Measurements from ENCODE around the gene TANGO6.

The TANGO6 gene

DNA sequence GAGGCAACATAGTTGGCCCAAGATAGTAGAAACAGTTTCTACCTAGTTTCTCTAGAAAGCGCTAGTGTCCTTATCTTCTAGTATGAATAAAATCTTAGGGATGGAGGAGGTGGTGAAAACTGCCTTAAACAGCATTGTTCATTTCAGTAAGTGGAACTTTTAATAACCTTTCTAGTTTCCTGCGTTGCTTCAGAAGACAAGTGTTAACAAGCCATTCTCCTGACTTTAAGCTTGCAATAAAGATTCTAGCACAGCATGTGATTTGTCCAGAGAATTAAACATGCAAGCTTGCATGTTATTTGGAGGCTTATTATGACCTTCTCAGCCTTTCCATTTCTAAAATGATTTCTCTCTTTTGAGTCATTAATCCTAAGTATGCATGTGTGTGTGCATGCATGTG lies 72.3 kb downstream of the TANGO6 start:
- DNase-seq = no peak

DNA sequence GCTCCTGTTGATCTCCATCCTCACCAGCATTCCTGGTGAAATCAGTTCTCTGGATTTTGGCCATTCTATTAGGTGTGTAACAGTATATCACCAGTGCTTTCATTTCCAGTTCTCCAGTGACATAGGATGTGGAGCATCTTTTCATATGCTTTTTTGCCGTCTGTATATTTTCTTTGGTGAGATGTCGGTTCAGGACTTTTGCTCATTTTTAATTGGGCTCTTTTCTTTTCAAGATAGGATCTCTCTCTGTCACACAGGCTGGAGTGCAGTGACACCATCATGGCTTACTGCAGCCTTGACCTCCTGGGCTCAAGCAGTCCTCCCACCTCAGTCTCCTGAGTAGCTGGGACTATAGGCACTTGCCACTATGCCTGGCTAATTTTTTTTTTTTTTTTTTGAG lies 74.2 kb downstream of the TANGO6 start:
- DNase-seq = no peak

DNA sequence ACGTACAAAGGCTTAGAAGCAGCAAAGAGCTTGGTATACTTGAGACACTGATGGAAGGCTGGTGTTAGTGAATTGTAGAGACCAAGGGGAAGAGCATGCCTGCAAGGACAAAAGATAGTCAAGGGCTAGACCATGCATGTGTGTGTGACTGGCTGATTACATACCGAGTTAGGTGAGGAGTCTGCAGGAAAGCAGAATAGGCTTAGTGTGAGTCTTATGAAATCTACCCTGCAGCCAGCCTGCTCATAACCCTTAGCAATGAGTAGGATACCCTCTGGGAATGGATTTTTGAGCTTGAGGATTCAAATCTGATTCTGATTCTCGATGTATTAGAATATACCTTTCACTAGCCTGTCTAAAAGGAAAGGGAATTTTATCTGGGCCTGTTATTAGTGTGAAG lies 77.0 kb downstream of the TANGO6 start:
- no peak for DNase-seq

DNA sequence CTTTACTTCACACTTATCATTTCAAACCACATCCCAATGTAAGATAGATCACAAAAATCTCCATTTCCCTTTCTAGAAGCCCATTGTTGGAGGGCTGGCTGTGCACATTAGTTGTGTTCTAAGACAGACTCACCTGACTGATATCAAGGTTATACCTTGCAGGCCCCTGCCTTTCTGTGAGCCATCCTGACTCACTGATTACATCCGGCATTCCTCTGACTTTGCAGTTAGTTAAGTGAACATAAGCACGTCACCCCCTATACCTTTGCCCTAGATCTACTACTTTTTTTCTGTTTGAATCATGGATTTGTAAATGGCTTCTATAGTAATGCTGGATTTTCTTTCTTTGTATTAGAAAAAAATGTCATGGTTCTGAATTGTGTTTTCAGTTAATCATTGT lies 78.3 kb downstream of the TANGO6 start:
- DNase-seq = no peak

DNA sequence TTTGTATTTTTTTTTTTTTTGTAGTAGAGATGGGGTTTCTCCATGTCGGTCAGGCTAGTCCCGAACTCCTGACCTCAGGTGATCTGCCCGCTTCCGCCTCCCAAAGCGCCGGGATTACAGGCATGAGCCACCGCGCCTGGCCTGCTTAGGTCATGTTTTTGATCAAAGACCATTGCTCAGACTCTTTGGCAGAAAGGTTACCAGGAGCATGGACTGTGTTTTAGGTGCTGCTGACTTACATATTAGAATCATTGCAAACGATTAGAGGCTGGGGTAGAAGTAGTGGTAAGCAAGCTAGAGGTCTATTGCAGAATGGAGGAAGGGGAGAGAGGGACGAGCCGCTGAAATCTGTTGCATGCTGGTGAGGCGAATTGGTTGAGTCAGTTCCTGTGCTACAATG lies 79.8 kb downstream of the TANGO6 start:
- no peak for DNase-seq

DNA sequence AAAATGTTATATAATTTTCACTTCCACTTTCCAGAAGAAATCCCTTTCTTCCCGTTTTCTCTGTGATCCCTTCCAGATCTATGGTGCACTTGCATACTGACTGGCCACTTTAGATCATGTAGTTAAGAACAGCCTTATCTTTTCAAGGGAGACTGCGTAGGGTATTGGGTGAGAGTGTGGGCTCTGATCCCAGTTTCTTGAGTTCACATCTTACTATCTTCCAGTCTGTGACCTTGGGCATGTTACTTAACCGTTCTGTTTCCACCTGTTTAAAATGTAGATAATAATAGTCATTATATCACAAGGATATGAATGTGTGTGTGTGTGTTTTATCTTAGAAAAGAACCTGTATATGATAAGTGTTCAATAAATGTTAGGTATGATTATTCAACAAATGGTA lies 83.7 kb downstream of the TANGO6 start:
- no peak for DNase-seq

- DNase-seq = no peak
Observed at GRCh38 chr16:68931196-68931595, 87.9 kb downstream of the TANGO6 start.

- DNase-seq = no peak
Observed at GRCh38 chr16:68934402-68934801, 91.1 kb downstream of the TANGO6 start.

DNA sequence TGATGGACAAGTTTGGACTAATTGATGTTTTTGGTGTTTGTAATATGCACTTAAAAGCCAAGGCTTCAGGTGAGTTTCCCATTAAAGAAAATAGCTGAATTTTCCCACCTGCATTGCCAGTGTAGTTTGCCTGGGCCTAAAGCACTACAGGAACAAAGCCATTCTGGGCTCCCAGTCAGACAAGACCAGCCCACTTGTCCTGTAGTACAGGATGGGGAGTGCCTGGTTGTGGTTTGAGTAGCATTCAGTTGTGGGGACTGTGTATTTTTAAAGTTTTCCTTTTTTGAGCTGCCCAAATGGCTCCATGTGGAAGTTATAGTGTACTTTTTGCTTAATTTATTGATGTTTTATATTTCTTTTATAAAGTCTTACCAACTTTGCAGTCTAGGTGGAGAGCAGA lies 91.7 kb downstream of the TANGO6 start:
- no peak for DNase-seq

DNA sequence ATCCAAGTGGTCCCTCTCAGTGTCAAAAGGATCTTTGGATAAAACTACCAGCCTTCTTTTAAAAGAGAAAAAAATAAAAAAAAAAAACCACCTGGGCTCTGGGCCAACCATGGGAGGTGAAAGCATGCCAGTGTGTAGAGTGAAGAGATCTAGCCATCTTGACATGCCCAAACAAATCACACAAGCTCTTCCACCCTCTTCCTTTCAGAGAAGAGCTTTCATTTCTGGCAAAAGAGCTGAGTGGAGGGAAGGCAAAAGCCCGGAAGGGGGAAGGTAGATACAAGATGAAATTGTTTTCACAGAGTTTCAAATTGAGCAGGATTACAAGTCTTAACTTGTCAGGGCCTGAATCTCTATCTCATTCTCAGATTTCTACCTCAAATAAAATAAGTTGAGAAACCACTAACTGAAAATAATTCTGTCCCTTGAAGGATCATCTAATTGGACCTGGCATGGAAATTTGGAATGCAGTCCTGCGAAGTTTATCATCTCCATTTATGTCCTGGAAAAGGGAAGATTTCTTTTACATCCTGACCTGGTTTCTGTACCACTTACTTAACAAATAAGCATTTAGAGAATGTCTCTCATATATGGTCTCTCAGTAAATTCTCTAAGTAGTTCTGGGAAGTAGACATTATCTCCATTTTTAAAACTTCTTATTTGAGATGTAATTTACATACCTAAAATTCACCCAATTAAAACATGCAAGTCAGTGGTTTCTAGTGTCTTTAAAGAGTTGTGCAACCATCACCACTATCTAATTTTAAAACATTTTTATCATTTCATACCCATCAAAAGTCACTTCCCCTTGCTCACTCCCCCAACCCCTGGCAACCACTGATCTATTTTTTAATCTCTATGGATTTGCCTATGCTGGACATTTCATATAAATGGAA lies 93.7 kb downstream of the TANGO6 start:
- no peak for DNase-seq

DNA sequence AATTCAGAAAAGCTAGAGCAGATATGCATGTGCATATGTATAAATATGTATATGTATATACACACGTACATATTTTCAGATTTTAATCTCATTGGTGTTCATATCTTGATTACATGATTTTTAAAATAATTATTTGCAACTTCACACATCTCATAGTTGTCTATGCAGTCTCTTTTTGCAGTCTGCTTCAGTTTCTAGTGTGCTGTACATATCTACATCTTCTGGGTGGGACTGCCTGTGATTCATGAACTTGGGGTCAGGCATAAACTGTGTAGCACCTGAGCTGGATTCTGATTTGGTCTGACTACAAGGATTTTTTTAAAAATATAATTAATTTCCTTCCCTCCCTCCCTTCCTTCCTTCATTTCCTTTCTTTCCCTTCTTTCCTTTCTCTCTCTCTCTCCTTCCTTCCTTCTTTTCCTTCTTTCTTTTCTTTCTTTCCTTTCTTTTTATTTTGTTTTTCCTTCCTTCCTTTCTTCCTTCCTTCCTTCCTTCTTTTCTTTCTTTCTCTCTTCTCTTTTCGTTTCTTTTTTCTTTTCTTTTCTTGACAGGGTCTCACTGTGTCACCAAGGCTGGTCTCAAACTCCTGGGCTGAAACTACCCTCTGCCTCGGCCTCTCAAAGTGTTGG lies 96.5 kb downstream of the TANGO6 start:
- DNase-seq = no peak

DNA sequence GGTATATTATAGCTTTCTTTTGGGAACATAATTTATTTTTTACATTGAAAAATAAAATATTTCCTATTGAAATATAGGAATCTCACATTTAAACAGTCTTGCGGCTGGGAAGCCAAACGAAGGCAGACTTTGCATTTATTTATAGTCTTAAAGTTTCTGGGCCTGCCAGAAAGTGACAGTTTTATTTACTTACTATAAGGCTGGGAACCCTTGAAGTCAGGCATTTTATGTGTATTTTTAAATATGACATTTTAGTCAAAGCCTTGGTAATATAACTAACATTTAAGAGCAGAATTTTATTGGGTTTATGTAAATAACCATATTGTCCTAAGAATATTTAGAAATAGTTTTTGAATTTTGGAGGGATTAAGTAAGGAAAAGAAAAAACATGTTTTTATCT lies 97.5 kb downstream of the TANGO6 start:
- no peak for DNase-seq

DNA sequence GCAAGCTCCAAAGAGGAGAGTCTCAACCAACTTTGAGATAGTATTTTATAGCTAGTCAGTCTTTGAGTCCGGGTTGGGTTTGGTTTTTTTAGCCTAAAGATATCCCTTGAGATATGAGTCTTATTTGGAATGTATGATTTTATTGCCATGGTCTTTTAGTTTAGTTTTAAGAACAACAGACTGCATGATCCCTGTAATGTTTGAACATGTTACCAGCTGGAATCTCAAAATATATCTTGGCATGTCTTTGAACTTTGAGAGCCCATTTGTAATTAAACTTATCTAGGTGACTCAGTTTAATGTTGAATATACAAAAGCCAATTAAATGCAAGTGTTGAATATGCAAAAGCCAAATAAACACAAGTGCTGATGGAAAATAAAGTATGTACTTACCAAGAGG lies 100.6 kb downstream of the TANGO6 start:
- no peak for DNase-seq

DNA sequence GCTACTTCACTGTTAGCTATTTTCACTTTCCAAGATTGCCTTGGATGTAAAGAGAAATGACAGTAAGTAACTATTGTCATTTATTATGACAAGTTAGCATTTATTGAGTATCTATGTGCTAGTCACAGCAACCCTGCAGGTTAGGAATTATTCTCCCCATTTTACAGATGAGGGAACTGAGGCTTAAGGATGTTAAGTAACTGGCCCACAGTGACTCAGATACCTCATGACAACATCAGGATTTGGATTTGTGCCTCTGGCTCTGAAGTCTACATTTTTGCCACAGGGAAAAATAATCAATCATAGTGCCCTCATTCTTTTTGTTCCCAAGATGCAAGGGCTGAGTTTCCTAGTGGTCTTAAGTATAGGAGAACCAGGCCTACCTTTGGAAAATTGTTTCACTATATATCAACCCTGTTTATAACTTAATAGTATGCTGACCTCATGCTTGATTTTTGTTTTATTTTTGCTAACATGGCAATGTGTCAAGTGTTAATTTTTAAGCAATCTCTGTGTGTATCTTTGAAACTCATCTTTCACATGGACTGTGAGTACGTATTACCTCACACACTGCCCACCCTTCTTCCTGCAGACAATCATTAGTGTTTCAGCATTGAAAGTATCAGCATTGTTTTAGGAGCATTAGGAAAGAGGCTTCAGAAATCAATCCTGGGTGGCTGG lies 105.0 kb downstream of the TANGO6 start:
- DNase-seq = no peak

DNA sequence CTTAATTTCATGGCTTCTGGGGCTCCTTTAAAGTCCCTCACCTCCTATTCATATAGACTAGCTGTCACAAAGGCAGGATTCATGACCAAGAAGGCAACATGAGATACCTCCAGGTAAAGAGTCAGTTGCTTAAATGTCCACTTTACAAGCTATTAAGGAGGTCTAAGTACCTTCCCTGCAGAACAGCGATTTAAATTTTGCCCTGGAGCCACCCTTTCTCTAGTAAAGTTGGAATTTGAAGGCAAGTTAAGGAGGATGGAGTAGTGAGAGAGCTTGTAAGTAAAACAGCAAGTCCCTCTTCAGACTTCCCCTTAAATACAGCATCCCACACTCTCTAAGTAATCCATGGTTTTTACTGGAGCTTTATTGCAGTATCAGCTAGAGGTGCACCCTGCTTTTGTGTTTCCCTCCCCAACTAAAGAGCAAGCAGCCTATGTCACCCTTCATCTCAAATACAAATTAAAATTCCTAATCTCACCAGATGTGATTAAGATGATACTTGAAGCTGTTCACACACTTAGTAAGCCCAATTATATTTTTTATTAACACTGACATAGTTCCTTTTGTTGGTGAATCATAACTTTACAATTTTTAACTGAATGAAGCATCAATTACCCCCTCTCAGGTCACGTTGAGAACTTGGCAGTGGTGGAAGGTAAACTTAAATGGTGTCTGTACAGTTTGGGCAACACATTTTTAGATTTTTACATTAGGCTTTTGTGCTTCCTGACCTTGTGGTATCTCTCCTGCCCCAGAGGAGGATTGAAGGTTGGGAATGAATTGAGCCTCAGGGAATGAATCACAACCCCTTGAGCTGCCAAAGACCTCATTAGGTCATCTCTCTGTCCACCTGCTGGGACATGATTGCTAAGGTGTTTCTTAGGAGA lies 108.9 kb downstream of the TANGO6 start:
- no peak for DNase-seq

DNA sequence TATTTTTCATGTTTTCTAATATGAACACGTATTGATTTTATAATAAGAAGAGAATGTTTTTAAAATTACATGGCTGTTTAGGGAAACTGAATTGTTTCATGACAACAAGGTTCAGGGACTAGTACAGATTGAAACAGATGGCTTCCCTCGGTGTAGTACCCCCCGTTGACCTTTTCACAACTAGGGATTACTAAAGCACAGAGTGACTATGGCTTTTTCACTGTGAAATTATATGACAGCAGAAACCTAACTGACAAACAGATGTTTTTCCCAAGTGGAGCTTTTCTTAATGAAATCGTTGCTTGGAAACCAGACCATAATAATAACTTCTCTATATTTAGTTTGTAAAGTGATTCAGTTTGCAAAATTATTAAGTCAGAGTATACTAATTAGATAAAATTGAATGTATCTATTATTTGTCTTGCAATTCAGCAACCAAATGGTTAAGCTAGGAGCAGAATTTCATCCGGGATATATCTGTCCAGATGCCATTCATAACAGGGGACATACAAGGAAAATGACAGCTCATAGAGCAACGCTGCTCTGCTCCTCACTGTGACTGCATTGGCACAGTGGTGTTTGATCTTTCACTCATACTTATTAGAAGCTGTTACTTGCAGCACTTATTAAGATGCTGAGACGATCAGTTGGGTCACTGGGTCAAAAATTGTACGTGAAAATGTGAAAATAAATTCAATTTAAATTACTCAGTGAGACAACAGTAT lies 111.7 kb downstream of the TANGO6 start:
- DNase-seq = no peak

GRCh38 chr16:68960910-68961309 lies 117.6 kb downstream of the TANGO6 start:
- DNase-seq = no peak

- no peak for DNase-seq
Observed at GRCh38 chr16:68961778-68962402, 118.6 kb downstream of the TANGO6 start.

GRCh38 chr16:68969338-68969737 lies 126.0 kb downstream of the TANGO6 start:
- no peak for DNase-seq

DNA sequence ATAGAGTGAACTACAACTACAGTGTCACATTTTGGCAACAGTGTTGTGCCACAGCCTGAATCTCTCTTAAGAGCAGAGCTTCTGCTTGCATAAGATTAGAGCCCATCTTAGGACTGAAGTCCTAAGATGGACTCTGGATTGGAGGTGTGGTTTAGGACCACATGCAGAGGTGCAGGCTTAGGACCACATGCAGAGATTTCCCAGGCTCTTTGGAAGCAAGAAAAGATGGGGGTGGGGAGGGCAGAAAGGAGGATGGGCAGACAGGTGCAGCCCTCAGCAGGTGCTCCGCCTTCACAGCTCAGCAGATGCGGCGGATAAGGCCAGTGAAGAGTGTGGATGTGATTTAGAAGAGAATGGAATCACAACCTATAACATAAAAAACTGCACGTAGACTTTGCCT lies 128.7 kb downstream of the TANGO6 start:
- no peak for DNase-seq

- no peak for DNase-seq
Observed at GRCh38 chr16:68972720-68973119, 129.4 kb downstream of the TANGO6 start.

DNA sequence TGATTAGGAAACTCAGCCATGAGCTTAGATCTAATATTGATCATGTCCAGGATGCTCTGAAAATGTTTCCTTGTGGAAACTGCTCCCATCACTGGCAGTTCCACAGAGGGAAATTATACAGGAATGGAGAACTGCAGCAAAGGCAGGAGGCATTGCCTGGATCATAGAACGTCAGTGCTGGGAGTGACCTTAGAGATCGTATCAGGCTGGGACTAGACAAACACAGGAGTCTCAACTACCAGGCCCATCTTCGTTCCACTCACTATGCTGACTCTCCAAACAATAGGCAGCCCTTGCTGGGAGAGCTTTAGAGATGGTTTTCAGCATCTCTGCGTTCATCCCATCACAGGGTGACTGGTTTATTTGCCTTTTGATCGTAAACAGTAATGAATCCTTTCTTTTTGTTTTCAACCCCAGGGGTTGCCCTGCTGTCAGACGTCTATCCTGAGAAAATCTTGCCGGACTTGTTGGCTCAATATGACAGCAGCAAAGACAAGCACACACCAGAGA lies 130.3 kb downstream of the TANGO6 start:
- DNase-seq = no peak
